ENCODE data around the gene HS3ST5. TPM values are rescaled to one million over a fixed set of nuclear protein-coding genes. Genes with fewer than 3 reads are reported as not detected.

The HS3ST5 gene
- total RNA-seq, 1 experiment from 2014 or later, result 14.4 TPM

DNA sequence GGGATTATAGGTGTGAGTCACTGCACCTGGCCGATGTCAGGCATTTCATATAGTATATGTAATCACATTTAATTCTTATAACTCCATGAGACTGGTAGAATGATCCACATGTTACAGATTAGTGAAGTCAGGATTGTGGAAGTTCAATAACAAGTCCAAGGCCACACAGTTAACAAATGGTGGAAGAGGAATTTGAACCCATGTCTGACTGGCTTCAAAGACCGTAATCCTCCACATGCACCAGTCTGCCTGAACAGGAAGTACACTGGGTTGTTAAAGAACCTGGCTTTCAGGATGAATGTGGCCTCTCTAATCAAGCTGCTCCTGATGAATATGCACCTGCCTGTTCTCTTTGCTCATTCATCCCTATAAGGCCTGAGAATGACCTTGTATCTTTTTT is 249.9 kb downstream of the HS3ST5 start:
- peaks cover 2% of the 10 kb centered on the region; the same call in 1 of the 2 replicates for H3K4me1 ChIP-seq (ENCODE audit: insufficient read depth, low read length)
- H3K18ac ChIP-seq (ENCODE audit: insufficient read length, low read depth, low read length), result no peak overlapping the region
- no peaks in the 10 kb centered on the region for H3K79me1 ChIP-seq (ENCODE audit: insufficient read depth, low read depth, low read length, poor library complexity, severe bottlenecking)
- no peaks in the 10 kb centered on the region for H4K20me1 ChIP-seq (ENCODE audit: control insufficient read depth, insufficient read depth, insufficient read length)
- Mint-ChIP-seq H3K9me3 (no peaks in the 10 kb centered on the region), H3K4me1 (peaks cover 1 to 5% of the 10 kb centered on the region in 2 experiments), H3K36me3 (ENCODE audit: insufficient read depth in 1 of 3, low read depth in 3 of 3) (peaks cover 0 to 5% (median 0%) of the 10 kb centered on the region in 3 experiments; a peak in 1 of 7 replicates), H3K4me3 (no peak overlapping the region), H3K27me3 (ENCODE audit: low read depth) (no peaks in the 10 kb centered on the region), H3K27ac (no peak overlapping the region)
- no peak overlapping the region for H3K56ac ChIP-seq (ENCODE audit: insufficient read length, low read depth, low read length)
- no peak overlapping the region for H2BK20ac ChIP-seq (ENCODE audit: low read depth, low read length, poor library complexity, severe bottlenecking)
- H3K27me3 ChIP-seq (ENCODE audit: insufficient read depth, low read length), result no peaks in the 10 kb centered on the region
- no peak overlapping the region for H3K23ac ChIP-seq (ENCODE audit: insufficient read length, low read depth, low read length)
- H2BK5ac ChIP-seq (ENCODE audit: insufficient read length, low read length), result no peak overlapping the region
- no peak overlapping the region for H3K4me2 ChIP-seq (ENCODE audit: insufficient read depth, insufficient read length, low read length)
- no peak overlapping the region for H3K27ac ChIP-seq (ENCODE audit: insufficient read length, low read depth, low read length)
- no peaks in the 10 kb centered on the region for H3K9me3 ChIP-seq (ENCODE audit: control insufficient read depth, low read depth, low read length)
- H4K8ac ChIP-seq (replicated peaks; ENCODE audit: insufficient read length, low read depth, low read length), result no peak overlapping the region
- no peak overlapping the region for H2BK12ac ChIP-seq (ENCODE audit: insufficient read length, low read depth, low read length)
- no peak for DNase-seq
- no peak overlapping the region for H2BK15ac ChIP-seq (ENCODE audit: low read depth, low read length)
- no peaks in the 10 kb centered on the region for H3K23me2 ChIP-seq (ENCODE audit: insufficient read length, low read depth, low read length, poor library complexity, severe bottlenecking)
- H2AFZ ChIP-seq (ENCODE audit: low read length), result no peak overlapping the region
- no peak overlapping the region for H2AK5ac ChIP-seq (ENCODE audit: insufficient read length, low read length)
- no peak overlapping the region for H2BK120ac ChIP-seq (ENCODE audit: low read depth, low read length, poor library complexity, severe bottlenecking)
- H3T11ph ChIP-seq (ENCODE audit: low read length), result no peak overlapping the region
- H4K91ac ChIP-seq (ENCODE audit: insufficient read length, low read depth, low read length), result no peak overlapping the region
- H3K14ac ChIP-seq (ENCODE audit: insufficient read depth, low read length), result no peak overlapping the region
- no peak overlapping the region for H4K5ac ChIP-seq (ENCODE audit: insufficient read length, low read depth, low read length)
- TF ChIP-seq, protein P1, sequence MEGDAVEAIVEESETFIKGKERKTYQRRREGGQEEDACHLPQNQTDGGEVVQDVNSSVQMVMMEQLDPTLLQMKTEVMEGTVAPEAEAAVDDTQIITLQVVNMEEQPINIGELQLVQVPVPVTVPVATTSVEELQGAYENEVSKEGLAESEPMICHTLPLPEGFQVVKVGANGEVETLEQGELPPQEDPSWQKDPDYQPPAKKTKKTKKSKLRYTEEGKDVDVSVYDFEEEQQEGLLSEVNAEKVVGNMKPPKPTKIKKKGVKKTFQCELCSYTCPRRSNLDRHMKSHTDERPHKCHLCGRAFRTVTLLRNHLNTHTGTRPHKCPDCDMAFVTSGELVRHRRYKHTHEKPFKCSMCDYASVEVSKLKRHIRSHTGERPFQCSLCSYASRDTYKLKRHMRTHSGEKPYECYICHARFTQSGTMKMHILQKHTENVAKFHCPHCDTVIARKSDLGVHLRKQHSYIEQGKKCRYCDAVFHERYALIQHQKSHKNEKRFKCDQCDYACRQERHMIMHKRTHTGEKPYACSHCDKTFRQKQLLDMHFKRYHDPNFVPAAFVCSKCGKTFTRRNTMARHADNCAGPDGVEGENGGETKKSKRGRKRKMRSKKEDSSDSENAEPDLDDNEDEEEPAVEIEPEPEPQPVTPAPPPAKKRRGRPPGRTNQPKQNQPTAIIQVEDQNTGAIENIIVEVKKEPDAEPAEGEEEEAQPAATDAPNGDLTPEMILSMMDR (conservative IDR thresholded peaks at IDR 0.05), result no peak
- H3K4ac ChIP-seq (ENCODE audit: low read depth, low read length), result no peak overlapping the region
- H3K79me2 ChIP-seq (ENCODE audit: insufficient read depth, low read length), result no peaks in the 10 kb centered on the region
- WGBS (ENCODE audit: extremely low coverage, insufficient read length, low lambda C conversion rate), result no CpG with 5 or more reads among the region's 2 CpGs
- no peak overlapping the region for H3K9ac ChIP-seq (ENCODE audit: extremely low read depth, insufficient read length, low read length)
